ENCODE results near the gene PRSS37. TPM values are rescaled to one million over a fixed set of nuclear protein-coding genes. Genes with fewer than 3 reads are reported as not detected.
"Not testable (repeated sequence)": the region's sequence is repeated elsewhere in the genome, so short reads cannot be mapped to it uniquely, and the experiment has no call there.

PRSS37 gene
- total RNA-seq, 4 donors from 2014 or later: not detected

DNA sequence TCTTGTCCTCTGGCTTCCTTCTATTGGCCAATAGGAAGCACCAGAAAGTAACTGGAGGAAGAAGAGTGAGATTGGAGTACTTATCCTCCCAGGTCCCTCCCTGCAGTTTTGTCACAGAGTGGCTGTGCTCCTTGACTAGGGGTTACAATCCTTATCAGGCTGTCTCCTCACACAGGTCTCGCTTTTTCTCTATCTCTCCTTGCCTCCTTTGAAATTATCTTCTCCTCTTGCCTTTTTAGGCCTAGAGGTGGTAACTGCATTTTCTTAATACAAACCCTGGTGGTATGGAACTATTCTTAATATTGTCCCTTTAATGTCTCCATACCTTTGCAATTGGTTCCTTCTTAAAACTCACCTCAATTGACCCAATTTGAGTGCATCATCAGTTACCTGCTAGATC is 2.7 kb downstream of the PRSS37 start:
- DNase-seq (ENCODE audit: low spot score in 2 of 2): no peak
- intact Hi-C loops (cut with DNase I; ENCODE audit: low total_unique reads): no loop called here
- WGBS, 2 donors: 82 to 90% methylated on average over 1 of the region's 1 CpG
- TF ChIP-seq, protein P1, sequence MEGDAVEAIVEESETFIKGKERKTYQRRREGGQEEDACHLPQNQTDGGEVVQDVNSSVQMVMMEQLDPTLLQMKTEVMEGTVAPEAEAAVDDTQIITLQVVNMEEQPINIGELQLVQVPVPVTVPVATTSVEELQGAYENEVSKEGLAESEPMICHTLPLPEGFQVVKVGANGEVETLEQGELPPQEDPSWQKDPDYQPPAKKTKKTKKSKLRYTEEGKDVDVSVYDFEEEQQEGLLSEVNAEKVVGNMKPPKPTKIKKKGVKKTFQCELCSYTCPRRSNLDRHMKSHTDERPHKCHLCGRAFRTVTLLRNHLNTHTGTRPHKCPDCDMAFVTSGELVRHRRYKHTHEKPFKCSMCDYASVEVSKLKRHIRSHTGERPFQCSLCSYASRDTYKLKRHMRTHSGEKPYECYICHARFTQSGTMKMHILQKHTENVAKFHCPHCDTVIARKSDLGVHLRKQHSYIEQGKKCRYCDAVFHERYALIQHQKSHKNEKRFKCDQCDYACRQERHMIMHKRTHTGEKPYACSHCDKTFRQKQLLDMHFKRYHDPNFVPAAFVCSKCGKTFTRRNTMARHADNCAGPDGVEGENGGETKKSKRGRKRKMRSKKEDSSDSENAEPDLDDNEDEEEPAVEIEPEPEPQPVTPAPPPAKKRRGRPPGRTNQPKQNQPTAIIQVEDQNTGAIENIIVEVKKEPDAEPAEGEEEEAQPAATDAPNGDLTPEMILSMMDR (IDR thresholded peaks at IDR 0.05): no peak
- TF ChIP-seq POLR2A (IDR thresholded peaks at IDR 0.05): no peak
- H3K4me3 ChIP-seq (ENCODE audit: low read depth, poor library complexity, severe bottlenecking): no peak overlapping the region

- DNase-seq (ENCODE audit: low spot score in 2 of 2): no peak
- 86 to 91% methylated on average over 5 of the region's 5 CpGs for whole genome bisulfite sequencing, 2 donors
- H3K4me3 ChIP-seq (ENCODE audit: low read depth, poor library complexity, severe bottlenecking): no peak overlapping the region
- intact Hi-C loops (cut with DNase I; ENCODE audit: low total_unique reads): no loop called here
- TF ChIP-seq POLR2A (IDR thresholded peaks at IDR 0.05): no peak
- TF ChIP-seq, protein P1 (IDR thresholded peaks at IDR 0.05): no peak
Measured at GRCh38 chr7:141837683-141838082, 3.6 kb downstream of the PRSS37 start.

GRCh38 chr7:141822432-141822831 is 18.9 kb downstream of the PRSS37 start:
- DNase-seq (ENCODE audit: low spot score in 2 of 2); H3K4me3 ChIP-seq (ENCODE audit: low read depth, poor library complexity, severe bottlenecking); intact Hi-C loops (cut with DNase I; ENCODE audit: low total_unique reads): not testable (repeated sequence)

GRCh38 chr7:141820067-141820466 is 21.2 kb downstream of the PRSS37 start:
- TF ChIP-seq POLR2A (IDR thresholded peaks at IDR 0.05): no peak
- TF ChIP-seq, protein P1 (IDR thresholded peaks at IDR 0.05): no peak
- H3K4me3 ChIP-seq (ENCODE audit: low read depth, poor library complexity, severe bottlenecking): no peak overlapping the region
- DNase-seq (ENCODE audit: low spot score in 2 of 2): no peak
- intact Hi-C loops (cut with DNase I; ENCODE audit: low total_unique reads): no loop called here
- WGBS, 2 donors: 95 to 97% methylated on average over 1 of the region's 1 CpG

DNA sequence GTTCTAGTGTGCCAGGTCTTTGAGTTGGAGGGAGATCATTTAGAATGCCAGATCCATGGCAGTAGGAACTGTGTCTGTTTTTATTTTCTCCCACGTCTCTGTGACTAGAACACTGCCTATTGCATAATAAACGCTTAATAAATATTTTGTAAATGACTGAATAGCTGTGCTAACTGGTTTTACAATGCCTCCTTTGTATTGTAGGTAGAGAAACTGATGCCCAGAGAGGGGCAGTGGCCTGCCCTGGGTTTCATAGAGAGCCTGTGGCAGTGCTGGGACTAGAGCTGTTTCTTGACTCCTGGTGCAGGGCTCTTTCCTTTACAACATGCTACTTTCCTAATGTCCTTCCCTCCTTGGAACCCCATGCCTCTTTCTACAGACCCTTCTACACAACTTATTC is 48.8 kb downstream of the PRSS37 start:
- H3K4me3 ChIP-seq (ENCODE audit: low read depth, poor library complexity, severe bottlenecking): no peak overlapping the region
- no peak for TF ChIP-seq POLR2A (IDR thresholded peaks at IDR 0.05)
- TF ChIP-seq, protein P1 (IDR thresholded peaks at IDR 0.05): no peak
- DNase-seq (ENCODE audit: low spot score in 2 of 2): no peak
- intact Hi-C loops (cut with DNase I; ENCODE audit: low total_unique reads): no loop called here
- WGBS, 2 donors: 89 to 96% methylated on average over 2 of the region's 2 CpGs

DNA sequence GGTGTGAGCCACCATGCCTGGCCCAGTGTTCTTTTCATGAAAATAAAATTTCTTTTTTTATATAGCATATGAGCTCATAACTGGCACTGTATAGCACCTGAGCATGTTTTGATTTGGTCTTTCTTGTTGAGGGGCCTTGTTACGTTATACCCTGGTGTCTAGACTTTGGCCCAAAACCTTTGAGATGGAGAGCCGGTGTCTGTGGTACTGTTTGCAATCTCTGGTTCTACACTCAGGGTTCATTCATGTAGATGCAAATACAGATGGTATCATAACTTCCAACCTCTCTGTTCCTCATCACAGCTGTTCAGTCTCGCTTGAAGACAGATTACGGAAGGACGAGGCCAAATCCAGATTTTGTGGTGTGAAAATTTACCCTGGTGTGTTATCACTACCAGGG is 51.4 kb downstream of the PRSS37 start, which contains the start of gene TAS2R5:
TSS of gene TAS2R5 (plus strand) at position 301 of the 400 bp plus-strand sequence. CDS start 145 bp downstream, outside the sequence.
- DNase-seq (ENCODE audit: low spot score in 2 of 2): no peak
- TF ChIP-seq, protein P1 (IDR thresholded peaks at IDR 0.05): no peak
- TF ChIP-seq POLR2A (IDR thresholded peaks at IDR 0.05): no peak
- WGBS, 2 donors: 77 to 86% methylated on average over 5 of the region's 5 CpGs
- intact Hi-C loops (cut with DNase I; ENCODE audit: low total_unique reads): no loop called here
- H3K4me3 ChIP-seq (ENCODE audit: low read depth, poor library complexity, severe bottlenecking): no peak within 1 kb of the TSS

All from lower leg skin (tissue), 4 donors.